ENCODE data around the gene DDX1.

DNA sequence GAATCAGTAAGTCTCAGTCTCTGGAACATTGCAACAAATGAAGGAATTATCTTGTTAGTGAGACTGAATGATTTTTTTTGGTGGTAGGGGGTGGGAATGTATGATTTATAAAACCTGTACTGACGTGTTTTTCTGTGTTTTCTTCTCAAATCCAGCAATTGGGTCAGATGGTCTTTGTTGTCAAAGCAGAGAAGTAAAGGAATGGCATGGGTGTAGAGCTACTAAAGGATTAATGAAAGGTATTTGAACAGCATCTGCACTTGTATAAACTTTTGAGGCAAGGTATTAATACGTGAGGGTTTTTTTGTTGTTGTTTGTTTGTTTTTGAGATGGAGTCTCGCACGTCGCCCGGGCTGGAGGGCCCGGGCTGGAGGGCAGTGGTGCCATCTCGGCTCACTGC, 10.7 kb downstream of the DDX1 start:
- TF ChIP-seq, protein P1, sequence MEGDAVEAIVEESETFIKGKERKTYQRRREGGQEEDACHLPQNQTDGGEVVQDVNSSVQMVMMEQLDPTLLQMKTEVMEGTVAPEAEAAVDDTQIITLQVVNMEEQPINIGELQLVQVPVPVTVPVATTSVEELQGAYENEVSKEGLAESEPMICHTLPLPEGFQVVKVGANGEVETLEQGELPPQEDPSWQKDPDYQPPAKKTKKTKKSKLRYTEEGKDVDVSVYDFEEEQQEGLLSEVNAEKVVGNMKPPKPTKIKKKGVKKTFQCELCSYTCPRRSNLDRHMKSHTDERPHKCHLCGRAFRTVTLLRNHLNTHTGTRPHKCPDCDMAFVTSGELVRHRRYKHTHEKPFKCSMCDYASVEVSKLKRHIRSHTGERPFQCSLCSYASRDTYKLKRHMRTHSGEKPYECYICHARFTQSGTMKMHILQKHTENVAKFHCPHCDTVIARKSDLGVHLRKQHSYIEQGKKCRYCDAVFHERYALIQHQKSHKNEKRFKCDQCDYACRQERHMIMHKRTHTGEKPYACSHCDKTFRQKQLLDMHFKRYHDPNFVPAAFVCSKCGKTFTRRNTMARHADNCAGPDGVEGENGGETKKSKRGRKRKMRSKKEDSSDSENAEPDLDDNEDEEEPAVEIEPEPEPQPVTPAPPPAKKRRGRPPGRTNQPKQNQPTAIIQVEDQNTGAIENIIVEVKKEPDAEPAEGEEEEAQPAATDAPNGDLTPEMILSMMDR (IDR thresholded peaks at IDR 0.05): no peak
- no peak for TF ChIP-seq POLR2A (IDR thresholded peaks at IDR 0.05)
